Astrocyte (in vitro differentiated cells and primary cell): ENCODE data around the gene SHROOM2. TPM values are rescaled to one million over a fixed set of nuclear protein-coding genes. Genes with fewer than 3 reads are reported as not detected.

Experiments used
- DNase-seq: peaks from one replicate; pipeline ENCODE4 v3.0.0-alpha.2; 2010; ENCODE audit warnings: low read depth
- FAIRE-seq: peaks from 2 replicates; lab custom pipeline; 2011; peaks lifted over from hg19 to GRCh38; lab: Jason Lieb, UNC
- H2AFZ ChIP-seq: 2 replicates; pipeline ENCODE4 v1.6.0; 2012; ENCODE audit warnings: low read depth, low read length, inconsistent platforms
- H3K27ac ChIP-seq: 2 replicates; pipeline ENCODE4 v1.5.1; 2011; ENCODE audit warnings: low read depth, low read length, inconsistent platforms
- H3K27me3 ChIP-seq: 2 replicates; pipeline ENCODE4 v1.6.0; 2011; ENCODE audit warnings: low read length, inconsistent platforms; ENCODE audit not compliant: insufficient read depth
- H3K36me3 ChIP-seq: 2 replicates; pipeline ENCODE4 v1.5.1; 2011; ENCODE audit warnings: low read length, inconsistent platforms; ENCODE audit not compliant: insufficient read depth
- H3K4me1 ChIP-seq: 2 replicates; pipeline ENCODE4 v1.5.1; 2011; ENCODE audit warnings: low read length, inconsistent platforms; ENCODE audit not compliant: insufficient read depth
- H3K4me2 ChIP-seq: 2 replicates; pipeline ENCODE4 v1.6.0; 2012; ENCODE audit warnings: low read length, inconsistent platforms
- H3K4me3 ChIP-seq: 2 replicates; pipeline ENCODE4 v1.5.1; 2011; ENCODE audit warnings: low read depth, mild to moderate bottlenecking, low read length, inconsistent platforms; ENCODE audit not compliant: insufficient read depth
- H3K79me2 ChIP-seq: 2 replicates; pipeline ENCODE4 v1.6.0; 2012; ENCODE audit warnings: mild to moderate bottlenecking, low read length, inconsistent platforms; ENCODE audit not compliant: insufficient read depth
- H3K9ac ChIP-seq: 2 replicates; pipeline ENCODE4 v1.6.0; 2012; ENCODE audit warnings: mild to moderate bottlenecking, low read length, inconsistent platforms
- H3K9me3 ChIP-seq: 2 replicates; pipeline ENCODE4 v1.5.1; 2012; ENCODE audit warnings: low read depth, mild to moderate bottlenecking, low read length, inconsistent platforms; ENCODE audit not compliant: insufficient read depth
- H4K20me1 ChIP-seq: 2 replicates; pipeline ENCODE4 v1.6.0; 2012; ENCODE audit warnings: low read length, inconsistent platforms; ENCODE audit not compliant: insufficient read depth
- H3K27ac Mint-ChIP-seq: one replicate; pipeline ENCODE4 v1.8.0; 2021; ENCODE audit warnings: mild to moderate bottlenecking, mixed read lengths; ENCODE audit not compliant: unreplicated experiment
- H3K27me3 Mint-ChIP-seq: one replicate; pipeline ENCODE4 v1.8.0; 2021; ENCODE audit warnings: low read depth, mixed read lengths; ENCODE audit not compliant: unreplicated experiment
- H3K36me3 Mint-ChIP-seq: one replicate; pipeline ENCODE4 v1.8.0; 2021; ENCODE audit warnings: low read depth, mixed read lengths; ENCODE audit not compliant: unreplicated experiment
- H3K4me1 Mint-ChIP-seq: one replicate; pipeline ENCODE4 v1.8.0; 2021; ENCODE audit warnings: low read depth, mixed read lengths; ENCODE audit not compliant: unreplicated experiment
- H3K4me3 Mint-ChIP-seq: one replicate; pipeline ENCODE4 v1.8.0; 2021; ENCODE audit warnings: mild to moderate bottlenecking, moderate library complexity, mixed read lengths; ENCODE audit not compliant: unreplicated experiment
- H3K9me3 Mint-ChIP-seq: one replicate; pipeline ENCODE4 v1.8.0; 2021; ENCODE audit warnings: mild to moderate bottlenecking, mixed read lengths; ENCODE audit not compliant: unreplicated experiment
- CTCF ChIP-seq: IDR thresholded peaks from 2 replicates; pipeline ENCODE4 v1.5.1; 2011; ENCODE audit warnings: low read depth, mild to moderate bottlenecking, inconsistent platforms, low read length, moderate library complexity; ENCODE audit not compliant: insufficient read depth
- EZH2 ChIP-seq: IDR thresholded peaks from 2 replicates; pipeline ENCODE4 v1.6.1; 2012; ENCODE audit warnings: mild to moderate bottlenecking, low read length, inconsistent platforms; ENCODE audit not compliant: insufficient read depth
- total RNA-seq: library from RNA; stranded (reverse); gene quantifications from 2 replicates; pipeline ENCODE4 v1.2.1, GENCODE V29; 2021

SHROOM2 gene
- total RNA-seq, 1 donor from 2014 or later: 15.9 TPM

DNA sequence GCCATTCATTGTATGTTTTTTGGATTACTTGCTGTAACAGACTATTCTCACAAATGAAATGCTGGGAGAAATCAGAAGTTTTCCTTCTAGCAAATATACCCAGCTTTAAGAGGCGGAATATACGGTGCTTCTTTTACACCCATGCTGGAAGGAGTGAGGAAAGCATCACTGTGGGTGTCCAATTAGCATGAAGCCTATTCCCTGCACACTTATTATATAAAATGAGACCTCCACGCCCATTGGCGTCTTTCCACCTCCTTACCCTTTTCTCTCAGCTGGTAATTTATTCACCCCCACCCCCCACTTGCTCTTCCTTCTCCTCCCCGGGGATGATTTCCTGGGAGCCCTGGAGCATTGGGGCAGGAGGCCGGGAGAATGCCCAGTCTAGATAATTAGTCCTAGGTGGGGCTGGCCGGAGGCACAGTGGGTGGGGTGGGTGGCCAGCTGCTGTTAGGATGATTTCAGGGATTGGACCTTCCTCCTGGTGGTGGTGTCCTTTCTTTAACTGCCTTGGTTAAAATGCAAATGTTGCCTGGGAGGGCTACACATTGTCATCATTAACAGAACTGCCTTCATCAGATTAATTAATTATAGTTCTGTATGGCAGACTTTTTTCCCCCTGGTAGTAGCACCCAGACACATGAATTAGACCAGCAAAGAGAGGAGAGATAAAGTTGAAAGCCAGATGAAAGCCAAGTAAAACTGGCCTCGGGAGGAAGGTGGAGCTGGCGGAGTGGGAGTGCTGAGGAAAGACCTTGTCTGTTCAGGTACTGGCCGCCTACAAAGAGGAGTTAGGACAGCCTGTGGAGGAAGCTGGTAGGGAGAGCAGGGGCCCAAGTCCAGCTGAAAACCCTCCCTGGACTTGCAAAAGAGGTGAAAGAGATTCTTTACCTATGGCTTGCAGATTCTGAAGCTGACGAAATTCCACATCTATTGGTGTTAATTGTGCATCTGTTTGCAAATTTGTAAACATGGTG is 11.4 kb downstream of the SHROOM2 start:
- H3K9ac ChIP-seq: no peak overlapping the region
- DNase-seq (no peak), FAIRE-seq (no peak)
- H3K27me3 ChIP-seq: no peaks in the 10 kb centered on the region
- H3K4me3 ChIP-seq: no peak overlapping the region
- H3K9me3 ChIP-seq: no peaks in the 10 kb centered on the region
- H3K36me3 ChIP-seq: no peaks in the 10 kb centered on the region
- H4K20me1 ChIP-seq: no peaks in the 10 kb centered on the region
- H3K4me1 ChIP-seq: no peaks in the 10 kb centered on the region
- TF ChIP-seq EZH2 (no peak), CTCF (no peak)
- no peak overlapping the region for H3K4me2 ChIP-seq
- H3K27me3 Mint-ChIP-seq: no peaks in the 10 kb centered on the region
- H3K36me3 Mint-ChIP-seq: peaks cover 6% of the 10 kb centered on the region
- peaks cover 4% of the 10 kb centered on the region for H3K4me1 Mint-ChIP-seq
- no peaks in the 10 kb centered on the region for H3K79me2 ChIP-seq
- no peak overlapping the region for H3K4me3 Mint-ChIP-seq
- H3K27ac ChIP-seq: no peak overlapping the region
- H2AFZ ChIP-seq: no peak overlapping the region
- H3K9me3 Mint-ChIP-seq: peaks cover 4% of the 10 kb centered on the region
- H3K27ac Mint-ChIP-seq: no peak overlapping the region

GRCh38 chrX:9802737-9803136 is 16.5 kb downstream of the SHROOM2 start:
- H3K4me1 Mint-ChIP-seq: no peaks in the 10 kb centered on the region
- no peak overlapping the region for H3K27ac Mint-ChIP-seq
- H3K4me1 ChIP-seq: no peaks in the 10 kb centered on the region
- H3K27me3 Mint-ChIP-seq: no peaks in the 10 kb centered on the region
- H2AFZ ChIP-seq: no peak overlapping the region
- no peaks in the 10 kb centered on the region for H3K27me3 ChIP-seq
- FAIRE-seq: no peak
- H3K27ac ChIP-seq: no peak overlapping the region
- no peak overlapping the region for H3K4me2 ChIP-seq
- no peaks in the 10 kb centered on the region for H3K79me2 ChIP-seq
- H3K36me3 Mint-ChIP-seq: peaks cover 6% of the 10 kb centered on the region
- H4K20me1 ChIP-seq: no peaks in the 10 kb centered on the region
- H3K4me3 ChIP-seq: no peak overlapping the region
- no peaks in the 10 kb centered on the region for H3K9me3 ChIP-seq
- no peaks in the 10 kb centered on the region for H3K36me3 ChIP-seq
- TF ChIP-seq CTCF: no peak
- no peak overlapping the region for H3K4me3 Mint-ChIP-seq
- no peak for DNase-seq
- H3K9me3 Mint-ChIP-seq: peaks cover 4% of the 10 kb centered on the region
- no peak overlapping the region for H3K9ac ChIP-seq

GRCh38 chrX:9804444-9804843 is 18.2 kb downstream of the SHROOM2 start:
- no peaks in the 10 kb centered on the region for H3K27me3 ChIP-seq
- no peaks in the 10 kb centered on the region for H3K79me2 ChIP-seq
- H3K27me3 Mint-ChIP-seq: no peaks in the 10 kb centered on the region
- no peak for TF ChIP-seq EZH2
- TF ChIP-seq CTCF: no peak
- no peaks in the 10 kb centered on the region for H3K9me3 ChIP-seq
- H3K36me3 Mint-ChIP-seq: peaks cover 6% of the 10 kb centered on the region
- no peak overlapping the region for H3K4me3 Mint-ChIP-seq
- FAIRE-seq (no peak), DNase-seq (no peak)
- H3K4me3 ChIP-seq: no peak overlapping the region
- no peaks in the 10 kb centered on the region for H3K4me1 ChIP-seq
- no peaks in the 10 kb centered on the region for H4K20me1 ChIP-seq
- H3K36me3 ChIP-seq: no peaks in the 10 kb centered on the region
- H3K4me1 Mint-ChIP-seq: no peaks in the 10 kb centered on the region
- peaks cover 4% of the 10 kb centered on the region for H3K9me3 Mint-ChIP-seq
- no peak overlapping the region for H3K27ac ChIP-seq
- no peak overlapping the region for H3K4me2 ChIP-seq
- no peak overlapping the region for H3K9ac ChIP-seq
- no peak overlapping the region for H2AFZ ChIP-seq
- H3K27ac Mint-ChIP-seq: no peak overlapping the region
